A549 (cell line): ENCODE measurements around the gene PITPNM2.

Source experiments
- EP300 ChIP-seq, 2 experiments: fragments of >200 bp; sonication (Bioruptor Twin); formaldehyde crosslinking; IDR thresholded peaks; 2 replicates in 1 of 2; 3 replicates in 1 of 2; pipeline ENCODE4 v1.6.1; 2016 to 2017
- JUNB ChIP-seq: fragments of >200 bp; sonication (Bioruptor Twin); formaldehyde crosslinking; IDR thresholded peaks from 2 replicates; pipeline ENCODE4 v1.6.1; 2016
- MYC ChIP-seq: IDR thresholded peaks from 2 replicates; pipeline ENCODE4 v1.6.1; 2012; ENCODE audit warnings: mild to moderate bottlenecking, inconsistent platforms, low read length, improper control_type of control experiment, borderline replicate concordance
- POLR2A ChIP-seq: IDR thresholded peaks from 2 replicates; pipeline ENCODE4 v1.6.1; 2012; ENCODE audit warnings: mild to moderate bottlenecking, low read length
- RAD21 ChIP-seq, 2 experiments: fragments of >200 bp in 1 of 2; sonication (Bioruptor Twin) in 1 of 2; formaldehyde crosslinking in 1 of 2; IDR thresholded peaks in 1 of 2; conservative IDR thresholded peaks in 1 of 2; 2 replicates in 1 of 2; 3 replicates in 1 of 2; pipeline ENCODE4 v1.6.1; 2012 to 2018; ENCODE audit warnings: inconsistent platforms in 1 of 2
- RFX5 ChIP-seq: fragments of 450-650 bp; IDR thresholded peaks from 2 replicates; pipeline ENCODE4 v1.7.1; 2014; ENCODE audit warnings: antibody characterized with exemption, mild to moderate bottlenecking, moderate library complexity
- ZNF302 ChIP-seq: fragments of 250-450 bp; sonication (Bioruptor Pico); IDR thresholded peaks from 2 replicates; pipeline ENCODE4 v1.9.0; 2021; ENCODE audit warnings: inconsistent platforms, mild to moderate bottlenecking, moderate library complexity
- TF ChIP-seq, protein P1 (sequence below): fragments of >200 bp; sonication (Bioruptor Twin); formaldehyde crosslinking; IDR thresholded peaks from 3 replicates; pipeline ENCODE4 v1.5.1; 2016

DNA sequence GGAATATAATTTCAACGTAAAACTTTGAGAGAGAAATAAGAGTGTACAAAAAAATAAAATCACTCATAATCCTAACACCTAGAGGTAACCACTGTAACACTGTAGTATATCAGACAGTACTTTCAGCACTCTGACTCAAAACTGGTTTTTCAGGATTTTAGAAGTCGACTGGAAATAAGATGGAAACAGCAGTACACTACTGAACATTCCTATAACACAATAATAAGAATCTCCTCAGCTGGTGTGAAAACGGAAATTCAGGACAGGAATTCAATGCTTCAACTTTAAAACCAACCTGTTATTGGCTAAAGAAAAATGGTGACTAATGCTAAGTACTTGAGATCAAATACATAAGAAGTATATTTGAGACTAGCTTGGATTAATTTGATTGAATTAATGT lies 12.3 kb upstream of the PITPNM2 start:
- TF ChIP-seq EP300 (IDR thresholded peaks at IDR 0.05) (no peak), ZNF302 (CRISPR knock-in tag) (no peak), MYC (no peak), JUNB (no peak), RAD21 (conservative IDR thresholded peaks at IDR 0.05 in 1 of 2, IDR thresholded peaks at IDR 0.05 in 1 of 2) (no peak), POLR2A (no peak), RFX5 (no peak)
- TF ChIP-seq, protein P1, sequence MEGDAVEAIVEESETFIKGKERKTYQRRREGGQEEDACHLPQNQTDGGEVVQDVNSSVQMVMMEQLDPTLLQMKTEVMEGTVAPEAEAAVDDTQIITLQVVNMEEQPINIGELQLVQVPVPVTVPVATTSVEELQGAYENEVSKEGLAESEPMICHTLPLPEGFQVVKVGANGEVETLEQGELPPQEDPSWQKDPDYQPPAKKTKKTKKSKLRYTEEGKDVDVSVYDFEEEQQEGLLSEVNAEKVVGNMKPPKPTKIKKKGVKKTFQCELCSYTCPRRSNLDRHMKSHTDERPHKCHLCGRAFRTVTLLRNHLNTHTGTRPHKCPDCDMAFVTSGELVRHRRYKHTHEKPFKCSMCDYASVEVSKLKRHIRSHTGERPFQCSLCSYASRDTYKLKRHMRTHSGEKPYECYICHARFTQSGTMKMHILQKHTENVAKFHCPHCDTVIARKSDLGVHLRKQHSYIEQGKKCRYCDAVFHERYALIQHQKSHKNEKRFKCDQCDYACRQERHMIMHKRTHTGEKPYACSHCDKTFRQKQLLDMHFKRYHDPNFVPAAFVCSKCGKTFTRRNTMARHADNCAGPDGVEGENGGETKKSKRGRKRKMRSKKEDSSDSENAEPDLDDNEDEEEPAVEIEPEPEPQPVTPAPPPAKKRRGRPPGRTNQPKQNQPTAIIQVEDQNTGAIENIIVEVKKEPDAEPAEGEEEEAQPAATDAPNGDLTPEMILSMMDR: no peak
